Measurements from ENCODE around the gene SLC16A6.
"Not testable (repeated sequence)": the region's sequence is repeated elsewhere in the genome, so short reads cannot be mapped to it uniquely, and the experiment has no call there.

The SLC16A6 gene

GRCh38 chr17:68318103-68318991 is 27.4 kb upstream of the SLC16A6 start:
- no peak overlapping the region for H3K27ac ChIP-seq
- TF ChIP-seq ZFX (IDR thresholded peaks at IDR 0.05) (no peak), CTCF (conservative IDR thresholded peaks at IDR 0.05) (no peak)

GRCh38 chr17:68317458-68317857 is 26.5 kb upstream of the SLC16A6 start:
- H3K27ac ChIP-seq = no peak overlapping the region
- TF ChIP-seq ZFX (IDR thresholded peaks at IDR 0.05) (no peak), CTCF (conservative IDR thresholded peaks at IDR 0.05) (no peak)

GRCh38 chr17:68315930-68316329 is 25.0 kb upstream of the SLC16A6 start:
- TF ChIP-seq ZFX (IDR thresholded peaks at IDR 0.05) = no peak
- TF ChIP-seq CTCF (conservative IDR thresholded peaks at IDR 0.05) = no peak
- no peak overlapping the region for H3K27ac ChIP-seq

GRCh38 chr17:68314916-68315535 is 24.1 kb upstream of the SLC16A6 start:
- no peak for TF ChIP-seq ZFX (IDR thresholded peaks at IDR 0.05)

GRCh38 chr17:68310152-68310551 is 19.2 kb upstream of the SLC16A6 start:
- no peak overlapping the region for H3K27ac ChIP-seq

More at GRCh38 chr17:68314916-68315535, 24.1 kb upstream of the SLC16A6 start:
- no peak overlapping the region for H3K27ac ChIP-seq

GRCh38 chr17:68309066-68309670 is 18.2 kb upstream of the SLC16A6 start:
- not testable (repeated sequence) for H3K27ac ChIP-seq

More at GRCh38 chr17:68310152-68310551, 19.2 kb upstream of the SLC16A6 start:
- TF ChIP-seq CTCF (conservative IDR thresholded peaks at IDR 0.05) = no peak
- no peak for TF ChIP-seq ZFX (IDR thresholded peaks at IDR 0.05)

- H3K27ac ChIP-seq = not testable (repeated sequence)
Measured at GRCh38 chr17:68308486-68308885, 17.6 kb upstream of the SLC16A6 start.

- H3K27ac ChIP-seq = no peak overlapping the region
- no peak for TF ChIP-seq ZFX (IDR thresholded peaks at IDR 0.05)
- no peak for TF ChIP-seq CTCF (conservative IDR thresholded peaks at IDR 0.05)
Measured at GRCh38 chr17:68307443-68307842, 16.5 kb upstream of the SLC16A6 start.

Data from C4-2B (cell line).